HG03097 (cell line): Measurements from ENCODE around the gene NEK10.
"Not testable (repeated sequence)": the region's sequence is repeated elsewhere in the genome, so short reads cannot be mapped to it uniquely, and the experiment has no call there.

Source experiments
- ATAC-seq: cut with Tn5 transposase; IDR thresholded peaks from one replicate; pipeline ENCODE4 v1.9.1; 2021; ENCODE audit not compliant: unreplicated experiment, low FRiP score

NEK10 gene

DNA sequence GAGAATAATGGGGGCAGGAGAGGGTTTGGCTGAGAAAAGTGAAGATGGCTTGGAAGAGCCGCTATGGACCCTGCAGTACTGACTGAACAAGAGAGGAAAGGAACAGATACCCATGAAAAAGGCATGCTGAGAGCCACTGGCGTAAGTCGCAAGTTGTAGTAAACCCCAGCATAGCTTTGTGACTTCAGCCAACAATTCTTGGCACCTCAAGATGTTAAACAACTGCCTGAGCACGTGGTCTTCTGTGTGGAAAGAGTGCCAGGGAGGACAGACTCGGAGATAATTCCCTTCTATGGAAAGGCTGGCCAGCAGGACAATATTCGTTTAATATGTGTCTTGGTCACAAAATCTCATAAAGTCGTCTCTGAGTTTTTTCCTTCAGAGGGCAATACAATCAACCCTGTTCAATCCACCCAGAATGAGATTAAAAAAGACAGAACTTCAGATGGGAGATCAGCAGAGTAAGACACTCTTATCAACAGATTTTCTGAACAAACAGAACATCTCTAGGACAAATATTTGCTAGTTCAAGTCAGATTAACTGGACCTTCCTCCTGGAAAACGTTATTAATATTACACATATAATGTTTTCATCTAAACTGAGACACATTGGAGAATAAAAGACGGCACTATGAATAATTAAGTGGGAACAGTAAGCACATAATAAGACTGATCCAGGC is 49.2 kb downstream of the NEK10 start:
- no peak for ATAC-seq

DNA sequence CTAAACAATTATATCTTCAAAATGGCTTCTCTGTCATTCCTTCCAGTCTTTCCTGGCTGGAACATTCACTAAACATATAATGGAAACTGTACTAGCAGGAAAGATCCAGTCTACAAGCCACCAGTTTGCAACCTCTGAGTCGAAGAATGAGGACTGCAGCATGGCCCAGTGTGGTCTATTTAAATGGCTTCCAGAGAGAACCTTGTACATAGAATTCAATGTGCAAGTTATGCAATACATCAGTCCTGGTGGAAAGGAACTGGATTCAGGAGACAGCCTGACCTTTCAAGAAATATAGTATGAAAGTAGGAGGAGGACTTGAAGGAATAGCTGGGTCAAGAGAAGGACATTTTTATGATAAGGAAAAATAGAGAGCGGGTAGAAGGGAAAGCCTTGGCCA is 49.9 kb downstream of the NEK10 start:
- ATAC-seq = no peak

DNA sequence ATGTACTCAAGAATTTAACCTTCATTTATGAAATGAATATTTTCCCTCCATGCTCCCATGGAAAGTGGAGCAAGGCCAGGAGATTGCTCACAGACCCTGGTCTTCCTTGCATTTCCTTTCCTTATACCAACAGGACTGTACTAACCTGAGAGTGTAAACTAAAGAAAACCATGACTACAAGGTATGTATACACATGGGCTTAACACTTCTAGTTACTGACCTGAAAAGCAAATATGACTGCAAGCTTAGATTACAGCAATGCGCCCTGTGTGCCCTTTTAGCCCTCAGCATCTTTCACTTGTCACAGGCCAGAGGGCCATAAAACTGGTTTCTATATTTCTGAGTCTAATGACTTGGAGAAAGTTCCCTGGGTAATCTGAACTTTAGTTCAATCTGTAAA is 52.1 kb downstream of the NEK10 start:
- ATAC-seq = no peak

DNA sequence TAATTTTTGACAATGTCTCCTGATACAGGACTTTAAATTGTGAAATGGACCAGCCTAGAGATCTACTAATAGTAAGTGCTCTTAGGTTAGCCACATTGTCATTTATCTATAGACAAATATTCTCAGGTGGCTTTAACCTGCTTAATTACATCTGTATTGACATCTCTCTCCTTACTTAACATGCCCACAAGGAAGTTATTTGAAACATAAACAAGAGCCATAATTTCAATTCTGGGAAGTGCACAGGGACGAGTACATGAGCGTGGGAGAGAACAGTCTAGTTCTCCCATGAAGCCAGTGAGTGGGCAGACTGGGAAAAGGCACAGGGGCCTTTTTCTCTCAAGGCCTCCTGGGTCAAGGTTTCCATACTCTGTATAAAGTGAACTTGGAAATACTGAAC is 54.2 kb downstream of the NEK10 start:
- ATAC-seq = no peak

DNA sequence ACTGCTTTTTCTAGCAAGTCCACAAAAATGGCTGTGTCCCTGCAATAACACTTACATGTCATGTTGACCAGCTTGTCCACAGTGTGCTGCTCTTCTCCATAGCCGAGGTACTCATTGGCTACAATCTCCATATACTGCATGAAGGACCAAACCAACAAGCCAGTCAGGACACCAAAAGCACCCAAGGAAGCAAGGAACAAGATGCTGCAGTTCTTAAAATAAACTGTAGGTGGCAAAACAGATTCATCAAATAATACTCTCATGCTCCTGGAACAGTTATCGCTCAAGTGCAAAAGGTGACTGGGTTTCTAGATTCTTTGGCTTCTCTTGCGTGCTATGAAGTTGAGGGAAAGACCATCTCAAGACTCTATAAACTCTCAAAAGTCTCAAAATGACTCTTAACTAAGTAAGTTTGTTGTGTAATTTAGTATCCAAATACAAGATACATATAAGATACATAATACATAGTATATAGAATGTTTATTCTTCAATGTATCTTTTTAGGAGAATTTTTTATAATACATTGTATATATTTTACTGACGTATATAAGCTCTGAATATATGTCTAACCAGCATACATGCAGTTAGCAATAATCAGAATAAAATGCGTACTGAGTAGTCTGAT is 57.0 kb downstream of the NEK10 start:
- peak; percentile 84 for ATAC-seq

DNA sequence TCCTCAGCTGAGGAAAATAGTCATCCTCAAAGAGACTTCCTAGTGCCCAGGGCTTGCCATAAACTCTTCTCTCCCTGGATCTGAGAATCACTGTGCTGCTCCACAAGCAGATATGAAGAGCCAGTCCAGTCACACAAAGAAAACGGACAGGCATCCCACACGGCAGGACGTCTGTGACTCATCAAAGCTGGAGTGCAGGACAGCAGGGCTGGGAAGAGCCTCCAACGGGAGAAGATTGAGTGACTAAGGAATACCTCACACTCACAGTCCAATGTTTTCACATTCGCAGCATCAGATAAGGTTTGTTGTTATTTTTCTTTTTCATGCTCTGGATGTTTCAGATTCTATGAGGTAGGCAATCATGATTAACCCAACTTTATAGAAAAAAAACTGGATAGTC is 57.8 kb downstream of the NEK10 start:
- ATAC-seq = no peak

DNA sequence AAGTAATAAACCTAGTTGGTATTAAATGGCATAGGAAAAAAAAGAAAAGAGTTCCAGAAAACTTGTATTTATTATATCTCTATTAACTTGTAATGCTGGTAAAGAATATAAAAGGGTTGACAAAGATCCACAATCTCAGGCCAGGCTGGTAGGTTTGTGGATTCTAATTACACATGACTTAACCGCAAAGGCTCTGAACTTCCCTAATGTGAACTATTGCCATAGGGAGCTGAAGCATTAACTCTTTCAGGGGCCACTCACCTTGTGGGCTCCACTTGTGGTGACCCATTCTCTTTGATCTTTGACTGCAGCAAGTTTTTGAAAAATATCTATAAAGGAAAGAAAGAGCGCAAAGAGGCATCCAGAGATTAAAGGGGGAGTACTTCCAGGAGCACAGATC is 58.5 kb downstream of the NEK10 start:
- no peak for ATAC-seq

DNA sequence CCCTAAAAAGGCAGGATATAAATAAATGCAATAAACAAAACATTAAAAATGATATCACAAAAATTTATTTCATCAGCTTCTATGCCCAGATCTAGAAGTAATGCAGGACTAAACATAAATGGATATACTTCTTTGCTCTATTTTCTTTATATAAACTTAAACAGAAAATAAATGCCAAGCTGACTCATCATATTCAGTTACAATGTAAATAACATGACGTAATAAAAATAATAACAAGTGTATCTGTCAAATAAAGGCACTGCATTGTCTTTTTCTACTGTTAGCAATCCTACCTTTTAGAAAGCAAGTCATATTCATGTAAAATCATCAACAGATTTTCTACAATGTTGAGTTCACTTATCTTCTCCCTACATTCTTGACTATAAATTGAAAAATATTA is 61.6 kb downstream of the NEK10 start:
- ATAC-seq = no peak

DNA sequence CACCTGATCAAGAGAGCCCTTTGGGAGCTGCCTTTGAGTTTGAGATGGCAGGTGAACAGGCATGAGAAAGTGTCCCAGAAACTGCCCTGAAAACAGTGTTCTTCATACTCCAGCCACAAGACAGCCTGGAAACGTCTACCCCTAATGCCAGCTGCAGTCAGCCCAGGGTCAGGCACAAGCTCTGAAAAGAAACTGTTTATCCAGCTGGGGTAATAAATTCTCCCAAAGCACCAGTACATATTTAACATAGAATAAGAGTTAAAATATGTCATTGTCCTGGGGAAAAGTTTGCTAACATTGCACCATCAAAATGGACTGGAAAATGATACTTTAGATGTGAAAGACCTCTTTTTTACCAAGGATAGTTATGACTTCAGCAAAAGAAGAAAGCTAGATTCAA is 66.3 kb downstream of the NEK10 start:
- ATAC-seq = no peak

DNA sequence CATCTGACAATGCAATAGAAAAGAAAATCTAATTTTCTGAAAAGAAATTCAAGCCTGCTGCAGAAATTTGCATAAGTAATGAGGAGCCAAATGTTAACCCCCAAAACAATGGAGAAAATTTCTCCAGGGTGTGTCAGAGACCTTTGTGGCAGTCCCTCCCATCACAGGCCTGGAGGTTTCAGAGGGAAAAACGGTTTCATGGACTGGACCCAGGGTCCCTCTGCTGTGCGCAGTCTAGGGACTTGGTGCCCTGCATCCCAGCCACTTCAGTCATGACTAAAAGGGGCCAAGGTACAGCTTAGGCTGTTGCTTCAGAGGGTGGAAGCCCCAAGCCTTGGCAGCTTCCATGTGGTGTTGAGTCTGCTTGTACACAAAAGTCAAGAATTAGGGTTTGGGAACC is 70.2 kb downstream of the NEK10 start:
- not testable (repeated sequence) for ATAC-seq

DNA sequence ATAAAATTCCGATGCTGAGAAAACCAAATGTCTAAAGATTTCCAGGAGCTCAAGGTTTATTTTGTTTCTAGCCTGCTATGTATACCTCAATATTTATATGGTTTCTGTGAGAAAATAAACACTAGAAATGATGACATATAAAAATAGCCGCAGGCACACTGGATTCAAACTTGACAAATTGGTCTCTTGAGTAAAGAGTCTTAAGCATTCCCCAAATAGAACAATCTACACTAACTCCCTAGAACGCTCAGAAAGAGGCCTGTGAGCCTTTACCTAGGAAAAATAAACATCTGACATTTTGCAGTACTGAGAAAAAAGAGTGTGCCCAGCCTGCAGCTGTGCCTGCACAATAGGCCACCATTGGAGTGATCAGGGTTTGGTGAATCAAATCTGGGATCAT is 75.2 kb downstream of the NEK10 start:
- ATAC-seq = no peak

DNA sequence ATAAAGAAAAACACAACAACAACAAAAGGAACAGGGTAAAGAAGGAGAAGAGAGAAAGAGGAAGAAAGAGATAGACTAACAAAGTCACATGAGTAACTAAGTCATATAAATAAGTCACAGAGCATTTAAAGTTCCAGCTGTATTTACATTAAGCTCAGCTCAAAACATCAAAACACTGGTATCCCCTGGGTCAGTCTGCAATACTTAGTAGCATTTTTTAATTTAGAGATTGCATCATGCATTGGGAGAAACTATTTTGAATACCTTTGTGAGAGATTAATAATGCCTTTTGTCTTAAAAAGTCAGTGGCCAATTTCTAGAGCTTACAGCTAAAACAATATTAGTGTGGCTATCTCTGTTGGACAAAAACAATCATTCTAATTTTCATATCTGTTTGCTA is 78.4 kb downstream of the NEK10 start:
- no peak for ATAC-seq

DNA sequence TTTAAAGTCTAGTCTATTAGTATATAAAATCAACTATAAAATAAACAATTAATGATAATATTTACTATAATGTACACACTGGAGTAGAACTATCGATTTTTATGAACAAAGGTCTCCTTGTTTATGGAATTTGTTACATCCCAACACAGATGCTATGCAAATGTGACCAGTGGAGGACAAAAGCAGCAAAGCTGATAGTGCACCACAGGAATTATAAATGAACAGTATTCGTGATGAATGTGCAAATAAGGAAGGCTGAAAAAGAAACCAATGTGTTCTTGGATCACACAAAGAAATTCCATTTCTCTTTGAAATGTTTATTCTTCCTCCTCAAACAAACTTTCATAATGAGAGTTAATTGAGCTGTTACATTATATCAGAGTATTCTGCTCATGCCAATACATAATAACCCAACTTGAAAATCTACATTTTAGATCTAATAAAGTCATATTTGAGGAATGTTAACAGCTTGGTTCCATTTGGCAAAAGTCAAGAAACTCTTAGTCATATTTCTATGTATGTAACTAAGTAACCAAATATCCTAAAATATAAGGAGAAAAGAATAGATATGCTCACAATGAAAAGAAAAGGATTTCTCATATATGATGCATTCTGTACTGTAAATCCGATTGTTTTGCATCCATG is 79.3 kb downstream of the NEK10 start:
- no peak for ATAC-seq

DNA sequence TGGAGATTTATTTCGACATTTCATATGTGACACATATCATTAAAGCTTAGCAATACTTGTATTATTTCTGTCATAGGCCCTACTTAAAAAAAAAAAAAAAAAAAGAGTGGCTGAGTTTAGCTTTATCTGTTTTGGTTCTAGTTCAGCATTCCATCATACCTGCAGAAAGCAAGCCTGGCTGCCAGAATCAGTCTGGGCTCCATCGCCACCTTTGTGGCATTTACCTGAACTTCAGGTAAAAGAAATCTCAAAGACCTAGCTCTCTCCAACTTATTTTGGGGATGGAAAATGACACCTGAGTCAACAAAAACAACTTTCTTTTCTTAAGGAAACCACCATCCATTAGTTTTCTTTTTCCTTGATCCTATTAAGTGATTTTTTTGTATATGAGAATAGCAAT is 82.1 kb downstream of the NEK10 start:
- ATAC-seq = no peak

DNA sequence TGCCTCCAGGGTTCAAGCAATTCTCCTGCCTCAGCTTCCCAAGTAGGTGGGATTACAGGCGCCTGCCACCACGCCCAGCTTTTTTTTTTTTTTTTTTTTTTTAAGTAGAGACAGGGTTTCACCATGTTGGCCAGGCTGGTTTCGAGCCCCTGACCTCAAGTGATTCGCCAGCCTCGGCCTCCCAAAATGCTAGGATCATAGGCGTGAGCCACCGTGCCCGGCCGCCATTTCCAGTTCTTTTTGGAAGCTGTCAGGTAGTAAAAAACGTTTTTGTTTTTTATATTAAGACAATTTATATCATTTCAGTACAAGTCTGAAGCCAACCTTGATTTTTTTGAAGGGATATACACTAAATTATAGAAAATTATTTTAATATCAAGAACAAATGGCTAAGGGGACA is 82.7 kb downstream of the NEK10 start:
- ATAC-seq = not testable (repeated sequence)

DNA sequence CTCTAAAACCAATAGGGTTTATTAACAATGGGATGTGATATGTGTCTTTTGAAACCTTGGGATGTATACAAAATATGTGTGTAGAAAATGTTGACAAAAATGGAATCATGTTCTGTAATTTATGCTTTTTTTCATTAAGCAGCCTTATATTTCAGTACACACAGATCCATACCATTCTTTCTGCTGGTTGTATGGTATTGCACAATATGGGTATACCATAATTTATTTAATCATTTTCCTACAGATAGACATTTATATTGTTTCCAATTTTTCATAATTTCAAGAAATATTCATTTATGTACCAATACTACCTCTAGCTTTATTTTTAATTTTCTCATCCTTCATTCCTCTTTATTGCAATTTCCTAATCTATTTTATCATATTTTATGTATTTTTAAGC is 83.5 kb downstream of the NEK10 start:
- ATAC-seq = no peak

DNA sequence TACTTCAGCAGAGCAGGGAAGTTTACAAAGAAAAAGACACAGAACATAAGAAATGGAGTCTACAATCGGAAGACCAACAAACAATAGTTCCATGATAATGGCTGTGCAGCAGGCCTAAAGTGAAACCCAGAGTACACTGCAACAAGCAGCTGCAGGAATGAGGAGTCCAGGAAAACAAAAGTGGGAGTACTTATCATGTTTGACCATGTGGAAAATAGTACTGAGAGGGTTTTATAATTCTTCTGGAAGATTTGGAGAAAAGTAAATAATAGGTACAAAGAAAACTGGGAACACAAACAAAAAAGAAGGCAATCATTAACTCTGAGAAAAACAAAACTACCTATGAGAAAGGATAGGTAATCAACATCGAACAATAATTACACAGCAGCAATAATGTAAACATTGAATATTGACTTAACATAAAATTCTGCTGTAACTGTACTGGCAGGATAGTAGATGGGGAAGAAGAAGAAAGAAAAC is 87.5 kb downstream of the NEK10 start:
- ATAC-seq = no peak

DNA sequence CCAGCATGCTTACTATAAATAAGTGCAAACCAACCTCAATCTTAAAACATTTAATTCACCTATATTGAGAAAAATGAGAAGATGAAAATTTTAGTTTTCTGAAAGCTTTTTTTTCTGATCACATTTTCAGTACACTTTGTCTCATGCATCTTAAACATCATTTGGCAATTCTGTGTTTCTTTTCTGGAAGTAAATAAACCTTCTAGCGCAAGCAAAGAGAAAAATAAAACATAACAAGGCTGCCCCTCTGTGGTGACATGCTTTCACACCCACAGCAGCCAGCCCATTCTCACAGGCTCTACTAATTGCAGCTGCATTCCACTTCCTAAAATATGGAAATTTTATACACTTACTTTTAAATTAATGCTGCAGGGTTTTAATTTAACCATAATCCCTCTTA is 90.1 kb downstream of the NEK10 start:
- ATAC-seq = no peak

DNA sequence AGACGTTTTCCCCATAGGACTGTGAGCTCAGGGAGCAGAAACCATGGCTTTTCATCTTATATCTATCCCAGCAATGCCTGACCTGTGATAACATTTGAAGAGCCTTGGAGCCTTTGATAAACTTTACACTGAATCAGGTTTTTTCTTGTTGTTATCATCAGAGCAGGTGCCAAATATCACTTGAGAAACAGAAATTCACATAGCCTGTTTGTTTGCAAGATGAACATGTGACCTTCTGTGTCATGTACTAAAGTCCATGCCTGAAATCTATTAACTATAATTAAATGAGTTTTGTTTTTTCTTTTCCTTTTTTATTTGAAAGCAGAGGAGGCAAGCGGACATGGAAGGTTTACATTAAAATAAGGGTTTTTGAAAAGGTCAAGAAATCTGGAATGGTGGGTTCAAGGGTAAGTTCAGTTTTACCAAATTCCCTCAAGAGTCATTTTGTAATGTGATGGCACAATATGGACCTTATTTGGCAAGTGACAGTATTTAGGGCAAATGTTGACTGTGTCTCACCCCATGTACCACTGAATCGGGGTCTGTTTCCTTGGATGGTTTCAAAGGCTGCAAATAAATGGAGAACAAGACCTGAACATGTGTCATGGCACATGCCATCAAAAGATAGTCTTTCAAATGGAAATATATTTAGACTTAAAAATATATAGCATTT is 90.7 kb downstream of the NEK10 start:
- no peak for ATAC-seq

DNA sequence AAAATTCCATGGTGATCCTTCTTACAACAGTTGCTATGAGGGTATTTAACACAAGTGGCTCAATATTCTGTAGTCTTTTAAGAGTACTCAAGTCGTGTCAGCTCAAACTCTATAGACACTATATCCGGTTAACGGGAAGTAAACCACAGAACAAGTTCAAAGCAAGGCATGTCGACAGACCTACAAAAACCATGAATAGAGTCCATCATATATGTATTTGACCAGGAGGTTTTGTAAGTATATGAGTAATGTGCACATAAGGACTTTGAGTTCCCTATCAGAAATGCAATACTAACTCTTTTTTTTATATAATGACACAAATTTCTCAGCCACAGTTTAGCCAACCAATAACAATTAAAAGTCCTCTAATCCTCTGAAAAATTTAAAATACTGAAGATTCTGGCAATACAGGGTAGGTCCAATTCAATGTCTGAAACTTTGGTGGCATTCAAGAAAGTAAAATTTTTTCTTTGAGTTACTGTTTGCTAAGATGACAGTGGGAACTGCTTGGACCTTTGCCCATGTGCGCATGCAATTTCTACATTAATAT is 93.7 kb downstream of the NEK10 start:
- no peak for ATAC-seq

DNA sequence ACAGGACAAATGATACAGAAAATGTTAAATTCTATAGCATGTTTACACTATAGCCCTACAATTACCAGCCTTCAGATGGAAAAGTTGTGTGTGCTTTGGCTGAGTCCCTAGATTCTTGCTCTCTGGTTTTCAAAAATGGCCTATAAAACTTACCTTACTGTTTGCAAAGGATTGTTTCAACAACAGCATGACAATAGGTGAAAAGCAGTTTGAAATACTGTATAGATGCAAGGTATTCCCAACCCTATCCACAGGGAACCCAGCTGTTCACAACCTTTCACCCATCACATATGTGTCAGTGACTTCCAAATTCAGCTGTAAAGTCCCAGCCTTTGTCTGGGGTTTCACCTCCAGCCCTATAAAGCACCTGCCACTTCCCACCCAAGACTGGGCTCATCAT is 97.3 kb downstream of the NEK10 start:
- no peak for ATAC-seq
